DOHH2 (cell line): Measurements from ENCODE around the gene CFAP69.

Source experiments
- H3F3A ChIP-seq: fragments of 200-600 bp; sonication (generic), shearing (Covaris generic); 2 replicates; pipeline ENCODE4 v1.6.0; 2016; ENCODE audit warnings: antibody characterized with exemption, mild to moderate bottlenecking; ENCODE audit not compliant: control insufficient read depth, insufficient read depth
- H3K27ac ChIP-seq: fragments of 200-600 bp; sonication (generic); 2 replicates; pipeline ENCODE4 v1.5.1; 2014; ENCODE audit warnings: low read depth, mild to moderate bottlenecking, low read length, moderate library complexity
- H3K27me3 ChIP-seq: fragments of 200-600 bp; sonication (generic); 2 replicates; pipeline ENCODE4 v1.6.1; 2014; ENCODE audit warnings: mild to moderate bottlenecking, low read length, mixed read lengths; ENCODE audit not compliant: control insufficient read depth
- H3K36me3 ChIP-seq: fragments of 200-600 bp; sonication (generic); 2 replicates; pipeline ENCODE4 v1.6.1; 2014; ENCODE audit warnings: mild to moderate bottlenecking, low read length, moderate library complexity, mixed read lengths; ENCODE audit not compliant: control insufficient read depth
- H3K4me1 ChIP-seq: fragments of 200-600 bp; sonication (generic); 2 replicates; pipeline ENCODE4 v1.6.1; 2014; ENCODE audit warnings: mild to moderate bottlenecking, low read length, mixed read lengths; ENCODE audit not compliant: control insufficient read depth
- H3K4me2 ChIP-seq: fragments of 200-600 bp; sonication (generic); 2 replicates; pipeline ENCODE4 v1.6.0; 2014; ENCODE audit warnings: mild to moderate bottlenecking, low read length, moderate library complexity
- H3K4me3 ChIP-seq: fragments of 200-600 bp; sonication (generic); 2 replicates; pipeline ENCODE4 v1.5.1; 2014; ENCODE audit warnings: mild to moderate bottlenecking, low read length, mixed read lengths
- H3K79me2 ChIP-seq: fragments of 200-600 bp; sonication (generic); 2 replicates; pipeline ENCODE4 v1.6.1; 2014; ENCODE audit warnings: mild to moderate bottlenecking, low read length, mixed read lengths; ENCODE audit not compliant: control insufficient read depth
- H3K9me2 ChIP-seq: fragments of 200-600 bp; sonication (generic); replicated peaks from 2 replicates; pipeline ENCODE4 v1.6.1; 2014; ENCODE audit warnings: mild to moderate bottlenecking, low read length, mixed read lengths; ENCODE audit not compliant: control insufficient read depth
- H3K9me3 ChIP-seq: fragments of 200-600 bp; sonication (generic); 2 replicates; pipeline ENCODE4 v1.6.1; 2014; ENCODE audit warnings: antibody characterized with exemption, low read length, mixed read lengths; ENCODE audit not compliant: control insufficient read depth, insufficient read depth
- H4K20me1 ChIP-seq: fragments of 200-600 bp; sonication (generic); 2 replicates; pipeline ENCODE4 v1.6.0; 2014; ENCODE audit warnings: low read depth, mild to moderate bottlenecking, antibody characterized with exemption, low read length, moderate library complexity; ENCODE audit not compliant: control insufficient read depth, insufficient read depth
- EZH2phosphoT487 ChIP-seq: fragments of 200-600 bp; sonication (generic); IDR thresholded peaks from 2 replicates; pipeline ENCODE4 v1.6.1; 2017; ENCODE audit warnings: borderline replicate concordance, mild to moderate bottlenecking, antibody characterized with exemption, low read length, moderate library complexity, mixed read lengths
- TF ChIP-seq, protein P1 (sequence below): fragments of 200-600 bp; sonication (generic); IDR thresholded peaks from one replicate; pipeline ENCODE4 v1.5.1; 2014; ENCODE audit warnings: antibody characterized with exemption, mild to moderate bottlenecking, low read depth, low read length; ENCODE audit not compliant: poor library complexity, severe bottlenecking

CFAP69 gene

DNA sequence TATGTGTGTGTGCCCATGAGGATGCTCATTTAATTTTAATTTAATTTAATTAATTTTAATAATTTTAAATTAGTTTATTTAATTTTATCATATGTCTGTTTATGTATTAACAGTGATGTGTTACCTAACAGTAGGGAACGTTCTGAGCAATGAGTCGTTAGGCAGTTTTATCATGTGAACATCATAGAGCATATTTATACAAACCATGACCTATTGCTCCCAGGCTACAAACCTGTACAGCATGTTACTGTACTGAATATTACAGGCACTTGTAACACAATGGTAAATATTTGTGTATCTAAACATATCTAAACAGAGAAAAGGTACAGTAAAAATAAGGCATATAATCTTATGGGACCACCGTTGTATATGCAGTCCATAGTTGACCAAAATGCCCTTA lies 13.7 kb upstream of the CFAP69 start:
- Histone ChIP-seq H3K27ac (no peak overlapping the region), H4K20me1 (no peaks in the 10 kb centered on the region), H3K4me2 (no peak overlapping the region), H3K9me2 (no peaks in the 10 kb centered on the region), H3K4me3 (no peak overlapping the region), H3K27me3 (0 out of 2 replicates have a peak, but pooled peaks cover 4% of the 10 kb centered on the region), H3F3A (no peaks in the 10 kb centered on the region), H3K4me1 (no peaks in the 10 kb centered on the region), H3K9me3 (no peaks in the 10 kb centered on the region), H3K79me2 (no peaks in the 10 kb centered on the region), H3K36me3 (no peaks in the 10 kb centered on the region)
- TF ChIP-seq, protein P1, sequence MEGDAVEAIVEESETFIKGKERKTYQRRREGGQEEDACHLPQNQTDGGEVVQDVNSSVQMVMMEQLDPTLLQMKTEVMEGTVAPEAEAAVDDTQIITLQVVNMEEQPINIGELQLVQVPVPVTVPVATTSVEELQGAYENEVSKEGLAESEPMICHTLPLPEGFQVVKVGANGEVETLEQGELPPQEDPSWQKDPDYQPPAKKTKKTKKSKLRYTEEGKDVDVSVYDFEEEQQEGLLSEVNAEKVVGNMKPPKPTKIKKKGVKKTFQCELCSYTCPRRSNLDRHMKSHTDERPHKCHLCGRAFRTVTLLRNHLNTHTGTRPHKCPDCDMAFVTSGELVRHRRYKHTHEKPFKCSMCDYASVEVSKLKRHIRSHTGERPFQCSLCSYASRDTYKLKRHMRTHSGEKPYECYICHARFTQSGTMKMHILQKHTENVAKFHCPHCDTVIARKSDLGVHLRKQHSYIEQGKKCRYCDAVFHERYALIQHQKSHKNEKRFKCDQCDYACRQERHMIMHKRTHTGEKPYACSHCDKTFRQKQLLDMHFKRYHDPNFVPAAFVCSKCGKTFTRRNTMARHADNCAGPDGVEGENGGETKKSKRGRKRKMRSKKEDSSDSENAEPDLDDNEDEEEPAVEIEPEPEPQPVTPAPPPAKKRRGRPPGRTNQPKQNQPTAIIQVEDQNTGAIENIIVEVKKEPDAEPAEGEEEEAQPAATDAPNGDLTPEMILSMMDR = no peak
- TF ChIP-seq EZH2phosphoT487 = no peak

DNA sequence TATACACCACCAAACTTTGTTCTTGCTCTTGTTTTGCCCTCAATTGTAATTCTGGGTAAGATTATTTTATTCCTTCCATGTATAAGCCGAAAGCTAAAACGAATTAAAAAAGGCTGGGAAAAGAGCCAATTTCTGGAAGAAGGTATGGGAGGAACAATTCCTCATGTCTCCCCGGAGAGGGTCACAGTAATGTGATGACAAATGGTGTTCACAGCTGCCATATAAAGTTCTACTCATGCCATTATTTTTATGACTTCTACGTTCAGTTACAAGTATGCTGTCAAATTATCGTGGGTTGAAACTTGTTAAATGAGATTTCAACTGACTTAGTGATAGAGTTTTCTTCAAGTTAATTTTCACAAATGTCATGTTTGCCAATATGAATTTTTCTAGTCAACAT lies 12.5 kb upstream of the CFAP69 start:
- Histone ChIP-seq H3K27me3 (0 out of 2 replicates have a peak, but pooled peaks cover 4% of the 10 kb centered on the region), H3K4me3 (no peak overlapping the region), H3K9me3 (no peaks in the 10 kb centered on the region), H3K4me1 (no peaks in the 10 kb centered on the region), H3K79me2 (no peaks in the 10 kb centered on the region), H3K4me2 (no peak overlapping the region), H3K36me3 (no peaks in the 10 kb centered on the region), H3K9me2 (no peaks in the 10 kb centered on the region), H4K20me1 (no peaks in the 10 kb centered on the region), H3F3A (no peaks in the 10 kb centered on the region), H3K27ac (no peak overlapping the region)
- TF ChIP-seq EZH2phosphoT487 = no peak
- TF ChIP-seq, protein P1 = no peak

DNA sequence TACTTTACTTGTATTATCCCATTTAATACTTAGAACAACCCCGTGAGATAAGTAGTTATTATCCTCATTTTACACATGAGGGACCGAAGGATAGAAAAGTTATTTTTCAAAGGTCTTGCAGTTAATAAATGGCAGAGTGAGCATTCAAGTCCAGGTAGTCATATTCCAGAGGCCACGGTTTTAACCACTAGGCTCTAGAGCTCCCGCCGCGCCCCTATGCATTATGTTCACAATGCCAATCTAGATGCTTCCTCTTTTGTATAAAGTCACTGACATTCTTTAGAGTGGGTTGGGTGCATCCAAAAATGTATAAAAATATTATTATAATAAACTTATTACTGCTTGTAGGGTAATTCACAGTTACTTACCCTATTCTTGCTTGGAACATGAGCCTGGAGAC lies 11.4 kb upstream of the CFAP69 start:
- Histone ChIP-seq H3K9me2 (no peaks in the 10 kb centered on the region), H3K27ac (no peak overlapping the region), H3K4me2 (no peak overlapping the region), H4K20me1 (no peaks in the 10 kb centered on the region), H3K79me2 (no peaks in the 10 kb centered on the region), H3K27me3 (0 out of 2 replicates have a peak, but pooled peaks cover 4% of the 10 kb centered on the region), H3F3A (no peaks in the 10 kb centered on the region), H3K4me3 (no peak overlapping the region), H3K4me1 (no peaks in the 10 kb centered on the region), H3K36me3 (no peaks in the 10 kb centered on the region), H3K9me3 (no peaks in the 10 kb centered on the region)
- no peak for TF ChIP-seq EZH2phosphoT487
- TF ChIP-seq, protein P1 = no peak
